ENCODE measurements around the gene TOM1L2. TPM values are rescaled to one million over a fixed set of nuclear protein-coding genes. Genes with fewer than 3 reads are reported as not detected.
A peak's percentile ranks its signal among the peaks of the same experiment; 100 is the strongest.

The TOM1L2 gene
- total RNA-seq, 1 experiment from 2014 or later, result 45.2 TPM

- no peak for DNase-seq (ENCODE audit: low read depth, low spot score)
- Histone ChIP-seq H3K4me1 (ENCODE audit: control insufficient read depth, insufficient read depth, low read length) (peaks cover 88% of the 10 kb centered on the region), H3K4me3 (ENCODE audit: low read depth in 2 of 2, low read length in 2 of 2) (no peak overlapping the region), H3K27ac (ENCODE audit: low read length) (peak overlapping the region; percentile 67; the same call in 1 of the 2 replicates), H3K27me3 (ENCODE audit: control insufficient read depth, insufficient read depth, low read length) (no peaks in the 10 kb centered on the region), H3K9me3 (ENCODE audit: control insufficient read depth, insufficient read depth, low read depth, low read length) (no peaks in the 10 kb centered on the region), H3K36me3 (ENCODE audit: control insufficient read depth, insufficient read depth, low read length) (no peaks in the 10 kb centered on the region; the same call in 1 of the 2 replicates)
- intact Hi-C loops (cut with micrococcal nuclease; ENCODE audit: unreplicated experiment) (no loop called here), in situ Hi-C loops (cut with HindIII; ENCODE audit: low pct_unique_long_range_greater_than_20kb, low sequenced_read_pairs) (no loop called here)
- TF ChIP-seq TCF7L2 (IDR thresholded peaks at IDR 0.05; ENCODE audit: low read depth, low read length) (no peak), CTCF (IDR thresholded peaks at IDR 0.05) (no peak), SIN3A (IDR thresholded peaks at IDR 0.05; ENCODE audit: borderline replicate concordance, insufficient read depth, low read depth, low read length) (no peak), REST (IDR thresholded peaks at IDR 0.05; ENCODE audit: insufficient read depth in 1 of 2, low read depth in 2 of 2, low read length in 1 of 2) (no peak), POLR2AphosphoS5 (IDR thresholded peaks at IDR 0.05; ENCODE audit: low read depth, low read length) (no peak)
- ATAC-seq, result no peak
- ChIA-PET CTCF (no interaction called here), POLR2A (interaction anchor here (0.5 kb wide), 1 partner anchor 12 kb away, joined by 4 read pairs; no protein-coding TSS in a partner anchor)
- no TSS peak for BruUV-seq (replicated peaks)
Measured at GRCh38 chr17:17937958-17938357, 34.2 kb downstream of the TOM1L2 start.

GRCh38 chr17:17937201-17937853 is 34.9 kb downstream of the TOM1L2 start:
- no peaks in the 10 kb centered on the region for H3K9me3 ChIP-seq (ENCODE audit: control insufficient read depth, insufficient read depth, low read depth, low read length)
- CTCF ChIA-PET, result no interaction called here
- H3K27me3 ChIP-seq (ENCODE audit: control insufficient read depth, insufficient read depth, low read length), result no peaks in the 10 kb centered on the region
- DNase-seq (ENCODE audit: low read depth, low spot score) (no peak), ATAC-seq (no peak)
- H3K27ac ChIP-seq (ENCODE audit: low read length), result peak overlapping the region; percentile 67; the same call in 1 of the 2 replicates
- H3K36me3 ChIP-seq (ENCODE audit: control insufficient read depth, insufficient read depth, low read length), result no peaks in the 10 kb centered on the region; the same call in 1 of the 2 replicates
- POLR2A ChIA-PET, result interaction anchor here (0.5 to 0.6 kb wide), 3 partner anchors 11 to 21 kb away, joined by 3 to 4 read pairs (median 3); no protein-coding TSS in a partner anchor
- intact Hi-C loops (cut with micrococcal nuclease; ENCODE audit: unreplicated experiment), result no loop called here
- TF ChIP-seq CTCF (IDR thresholded peaks at IDR 0.05), result no peak
- no peak for TF ChIP-seq SIN3A (IDR thresholded peaks at IDR 0.05; ENCODE audit: borderline replicate concordance, insufficient read depth, low read depth, low read length)
- no peak for TF ChIP-seq TCF7L2 (IDR thresholded peaks at IDR 0.05; ENCODE audit: low read depth, low read length)
- TF ChIP-seq POLR2AphosphoS5 (IDR thresholded peaks at IDR 0.05; ENCODE audit: low read depth, low read length), result no peak
- no peak for TF ChIP-seq REST (IDR thresholded peaks at IDR 0.05; ENCODE audit: insufficient read depth in 1 of 2, low read depth in 2 of 2, low read length in 1 of 2)
- H3K4me1 ChIP-seq (ENCODE audit: control insufficient read depth, insufficient read depth, low read length), result peaks cover 88% of the 10 kb centered on the region
- no TSS peak for BruUV-seq (replicated peaks)
- in situ Hi-C loops (cut with HindIII; ENCODE audit: low pct_unique_long_range_greater_than_20kb, low sequenced_read_pairs), result no loop called here
- no peak overlapping the region for H3K4me3 ChIP-seq (ENCODE audit: low read depth in 2 of 2, low read length in 2 of 2)

Data from Panc1 (cell line).